A172 (cell line): ENCODE data around the gene KIF16B. TPM values are rescaled to one million over a fixed set of nuclear protein-coding genes. Genes with fewer than 3 reads are reported as not detected.

Experiments used
- DNase-seq: peaks from one replicate; pipeline ENCODE4 v3.0.0-alpha.2; 2015; ENCODE audit warnings: low spot score
- total RNA-seq: library from RNA; depleted of rRNA; stranded (reverse); fragments of >200 nt; shearing (Covaris generic); gene quantifications from 2 replicates; pipeline ENCODE4 v1.2.3, GENCODE V29; 2014

KIF16B gene
- total RNA-seq, 1 experiment from 2014 or later: 11.2 TPM

DNA sequence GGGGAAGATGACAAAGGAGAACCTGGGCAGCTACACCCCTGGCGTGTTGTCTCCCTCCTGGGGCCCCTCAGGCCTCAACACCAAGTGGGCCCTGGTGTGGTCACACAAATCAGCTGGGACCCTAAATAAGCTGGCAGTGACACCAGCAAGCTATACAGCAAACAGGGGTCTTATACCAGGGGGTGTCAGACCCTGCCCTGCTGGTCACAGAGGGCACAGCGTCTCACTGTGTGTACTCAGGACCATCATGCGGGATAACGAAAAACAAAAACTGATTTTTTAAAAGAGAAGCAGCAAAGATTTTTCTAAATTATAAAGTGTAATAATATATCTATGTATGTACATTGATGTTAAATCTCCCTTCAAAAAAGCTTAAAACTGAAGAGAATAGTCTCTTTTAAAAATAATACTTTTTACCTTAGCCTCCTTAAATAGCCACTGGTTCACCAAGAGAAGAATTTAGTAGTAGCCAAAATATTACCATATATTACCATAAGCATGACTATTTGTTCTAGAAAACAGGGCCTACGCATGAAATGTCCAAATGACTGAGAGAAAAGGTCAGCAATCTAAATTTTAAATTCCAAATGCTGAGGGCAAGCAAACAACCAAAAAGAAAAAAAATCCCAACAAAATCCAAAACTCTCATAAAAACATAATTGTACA, 220.4 kb downstream of the KIF16B start:
- no peak for DNase-seq

DNA sequence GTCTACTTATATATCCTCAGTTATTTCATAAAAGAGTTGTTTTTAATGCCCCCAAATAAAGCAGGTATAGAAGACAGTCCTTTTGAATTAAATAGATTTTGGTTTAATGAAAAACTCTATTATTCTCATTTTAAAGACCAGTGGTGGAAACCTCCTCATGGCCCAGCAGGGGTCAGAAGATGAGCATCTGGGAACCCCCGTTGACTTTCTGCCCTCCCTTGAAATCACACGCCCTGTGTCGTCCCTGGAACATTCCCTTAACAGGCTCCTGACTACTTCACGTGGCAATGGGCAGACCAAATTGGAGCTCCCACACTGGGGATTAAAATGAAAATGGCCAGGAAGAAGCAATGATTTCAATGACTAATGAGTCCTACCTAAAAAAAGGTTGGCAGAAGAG, 220.9 kb downstream of the KIF16B start:
- no peak for DNase-seq

DNA sequence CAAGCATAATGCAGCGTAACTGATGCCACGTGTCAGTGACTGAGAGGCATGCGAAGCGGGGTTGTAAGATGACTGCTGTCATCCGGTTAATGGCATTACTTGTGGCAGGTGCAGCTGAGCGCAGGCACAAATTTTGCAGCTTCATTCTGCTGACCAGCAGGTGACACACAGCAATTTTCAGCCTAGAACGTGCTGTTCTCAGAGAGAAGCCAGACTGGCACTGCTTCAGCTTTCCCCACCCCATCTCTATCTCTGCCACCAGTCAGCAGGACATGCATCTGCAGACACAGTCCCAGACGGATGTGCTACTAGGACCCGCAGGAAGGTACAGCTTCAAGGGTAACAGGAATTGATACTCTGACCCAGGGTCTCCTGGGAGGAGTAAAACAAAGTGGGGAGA, 221.8 kb downstream of the KIF16B start:
- no peak for DNase-seq

DNA sequence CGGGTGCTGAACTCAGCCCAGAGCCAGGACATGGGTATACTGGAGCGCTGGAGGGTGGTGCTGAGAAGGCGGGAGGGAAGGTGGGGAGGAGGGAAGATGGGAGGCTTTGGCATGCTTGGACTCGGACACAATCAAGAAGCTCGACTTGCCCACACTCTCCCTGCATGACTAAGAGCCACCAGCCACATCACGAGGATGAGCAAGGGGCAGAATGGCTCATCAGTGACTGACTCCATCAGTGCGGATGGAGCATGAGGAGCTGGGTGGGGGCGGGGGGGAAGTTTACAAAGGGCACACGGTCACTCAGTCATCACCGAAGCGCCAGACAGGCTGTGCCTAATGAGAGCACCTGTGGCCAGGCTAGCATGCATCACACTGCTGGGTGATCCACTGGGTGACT, 222.8 kb downstream of the KIF16B start:
- peak; percentile 93 for DNase-seq

DNA sequence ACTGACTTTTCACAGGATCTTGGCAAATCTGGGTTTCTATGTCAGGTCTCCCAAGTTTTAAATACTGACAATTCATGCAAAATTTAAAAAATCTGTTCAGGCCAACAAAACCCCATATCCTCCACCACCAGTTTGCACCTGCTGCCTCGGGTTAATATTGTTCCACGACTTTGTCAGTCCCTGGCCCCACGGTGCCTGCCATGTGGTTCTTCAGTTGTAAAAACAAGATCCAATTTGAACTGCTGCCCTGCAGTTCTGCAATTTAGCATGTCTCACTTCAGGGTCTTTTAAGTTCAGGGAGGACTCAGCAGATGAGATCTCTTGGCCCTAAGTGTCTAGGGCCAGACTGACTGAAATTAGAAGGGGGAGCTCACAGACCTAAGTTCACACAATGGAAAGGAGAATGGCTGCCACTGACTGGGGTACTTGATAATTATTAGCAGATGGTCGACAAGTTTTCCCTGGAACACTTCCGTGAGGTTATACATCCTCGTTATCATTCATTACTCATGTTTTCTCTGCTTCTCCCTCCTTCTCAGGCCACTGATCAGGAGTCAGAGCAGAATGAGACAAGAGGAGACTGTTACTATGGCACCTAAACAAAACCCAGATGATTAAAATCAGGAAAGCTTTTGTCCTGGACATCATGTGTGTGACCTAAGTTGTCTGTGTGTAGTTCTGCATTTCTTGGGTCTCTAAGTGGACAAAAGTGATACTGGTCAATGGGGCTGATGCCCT, 223.6 kb downstream of the KIF16B start:
- peak; percentile 28 for DNase-seq

DNA sequence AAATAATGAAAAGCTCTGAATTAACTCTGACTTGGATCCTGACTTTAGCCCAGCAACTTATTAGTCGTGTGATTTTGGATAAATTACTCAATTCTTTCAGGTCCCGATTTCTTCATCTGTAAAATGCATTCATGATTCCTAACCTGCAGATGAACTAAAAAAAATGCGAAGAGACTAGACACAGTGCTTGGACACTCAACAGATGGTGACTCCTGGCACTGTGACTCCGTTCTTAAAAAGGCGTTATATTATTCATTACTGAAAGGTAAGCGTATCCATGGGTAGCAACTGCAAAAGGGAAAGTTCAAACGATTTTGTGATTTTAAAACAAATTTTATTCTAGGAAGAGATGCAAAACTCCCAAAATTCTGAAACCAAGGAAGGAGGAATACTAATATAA, 226.3 kb downstream of the KIF16B start:
- no peak for DNase-seq

DNA sequence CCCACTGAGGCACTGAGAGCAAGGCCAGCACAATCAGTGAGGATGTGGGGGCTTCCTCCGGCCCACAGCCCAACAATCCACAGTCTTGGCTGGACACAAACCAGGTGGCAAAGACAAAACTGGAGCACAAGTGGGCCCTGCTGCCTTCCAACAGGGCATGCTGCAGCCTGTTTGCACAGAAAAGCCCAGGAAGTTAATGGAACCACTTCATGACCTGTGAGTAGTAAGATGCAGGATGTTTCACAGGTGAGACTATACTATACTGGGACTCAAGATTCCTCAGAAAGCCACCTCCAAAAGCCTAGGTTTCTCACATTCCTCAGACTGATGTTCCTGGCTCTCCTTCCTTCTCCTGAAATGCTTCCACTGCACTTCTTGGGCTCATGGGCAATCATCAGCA, 235.5 kb downstream of the KIF16B start:
- DNase-seq: no peak

DNA sequence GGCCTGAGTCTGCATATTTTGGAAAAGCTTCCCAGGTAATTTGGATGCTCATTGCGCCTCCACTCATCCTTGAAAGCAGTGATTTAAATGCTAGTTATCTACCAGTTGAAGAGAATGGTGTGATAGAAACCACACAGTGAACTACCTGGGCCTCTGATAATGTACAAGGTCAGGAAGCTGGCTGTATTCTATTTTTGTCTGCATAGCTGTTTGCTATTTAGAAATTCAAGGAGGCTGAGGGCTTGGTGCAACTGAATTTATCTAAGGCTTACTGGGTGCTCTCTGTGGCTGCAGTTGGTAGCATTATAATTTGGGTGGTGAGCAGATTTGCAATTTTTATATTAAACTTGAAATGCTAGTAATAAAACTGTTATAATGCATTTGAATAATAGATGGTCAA, 245.6 kb downstream of the KIF16B start:
- no peak for DNase-seq

DNA sequence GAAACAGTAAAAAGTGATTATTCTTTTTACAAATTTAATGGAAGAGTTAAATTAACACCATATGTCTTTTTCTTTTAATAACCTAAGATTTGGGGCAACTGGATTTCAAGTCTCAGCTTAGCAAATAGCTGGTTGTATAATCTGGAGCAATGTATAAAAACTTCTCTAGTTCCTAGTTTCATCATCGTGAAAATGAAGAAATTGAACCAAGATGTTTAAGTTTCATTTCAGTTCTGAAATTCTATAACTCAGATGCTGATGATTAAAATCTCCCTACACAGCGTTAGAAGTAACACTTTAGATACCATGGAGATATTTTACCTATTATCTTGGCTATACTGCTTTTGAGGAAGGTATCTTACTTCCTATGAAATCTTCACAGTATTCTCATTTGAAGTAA, 252.0 kb downstream of the KIF16B start:
- DNase-seq: no peak

DNA sequence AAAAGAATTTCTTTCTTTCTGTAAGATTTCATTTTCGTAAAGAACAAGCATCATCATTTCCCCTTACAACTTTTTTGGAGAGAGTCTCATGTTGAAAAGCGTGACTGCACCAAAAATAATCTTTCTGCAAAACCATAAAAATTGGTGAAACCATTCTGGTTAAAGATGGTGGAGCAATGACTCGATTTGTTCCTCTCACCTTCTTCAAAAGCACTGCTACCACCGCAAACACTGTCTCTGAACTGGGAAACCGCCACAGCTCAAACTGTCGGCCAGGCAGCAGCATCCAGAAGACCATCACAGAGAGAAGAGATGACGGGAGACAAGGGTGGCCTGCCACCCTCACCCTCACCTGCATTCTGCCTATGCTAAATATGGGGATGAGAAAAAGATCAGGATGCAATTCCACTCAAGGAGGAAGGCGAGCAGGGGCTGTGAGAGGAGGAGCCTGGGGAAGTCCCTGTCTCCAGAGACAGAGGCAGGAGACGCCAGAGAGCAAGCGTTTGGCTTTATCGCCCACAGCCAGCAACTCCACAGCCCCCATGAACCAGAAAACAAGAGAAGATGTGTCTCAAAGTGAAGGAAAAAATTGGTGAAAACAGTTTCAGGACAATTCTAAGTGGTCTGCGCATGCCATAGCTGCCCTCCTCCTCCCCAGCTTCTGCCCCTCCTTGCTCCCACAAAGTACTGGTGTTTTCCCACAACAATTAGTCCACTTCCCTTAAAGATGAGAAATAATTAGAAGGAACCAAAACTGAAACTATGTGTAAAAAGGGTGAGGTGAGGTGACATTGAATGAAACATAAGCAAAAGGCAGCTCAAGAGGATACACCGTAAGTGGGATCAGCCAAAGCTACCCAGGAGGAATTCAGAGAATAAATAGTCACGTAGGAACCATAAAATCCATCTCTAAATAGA, 255.5 kb downstream of the KIF16B start:
- no peak for DNase-seq

DNA sequence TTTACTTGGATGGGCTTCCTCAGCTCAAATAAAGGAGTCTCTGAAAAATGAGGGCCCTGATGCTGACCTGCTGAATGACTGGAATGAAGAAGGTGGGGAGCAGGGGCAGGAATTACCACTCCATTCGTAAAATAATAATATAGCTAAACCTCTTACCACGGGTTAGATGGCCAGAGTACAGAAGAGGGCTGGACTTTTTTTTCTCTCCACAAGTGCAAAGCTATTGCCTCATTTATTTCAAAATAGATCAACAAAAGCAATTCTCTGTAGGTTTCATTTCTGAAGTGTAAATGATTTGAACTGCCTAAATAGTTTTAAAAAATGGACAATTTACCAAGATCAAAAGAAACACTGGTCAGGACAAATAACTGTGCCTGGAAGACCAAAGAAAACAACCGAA, 256.7 kb downstream of the KIF16B start:
- DNase-seq: no peak

DNA sequence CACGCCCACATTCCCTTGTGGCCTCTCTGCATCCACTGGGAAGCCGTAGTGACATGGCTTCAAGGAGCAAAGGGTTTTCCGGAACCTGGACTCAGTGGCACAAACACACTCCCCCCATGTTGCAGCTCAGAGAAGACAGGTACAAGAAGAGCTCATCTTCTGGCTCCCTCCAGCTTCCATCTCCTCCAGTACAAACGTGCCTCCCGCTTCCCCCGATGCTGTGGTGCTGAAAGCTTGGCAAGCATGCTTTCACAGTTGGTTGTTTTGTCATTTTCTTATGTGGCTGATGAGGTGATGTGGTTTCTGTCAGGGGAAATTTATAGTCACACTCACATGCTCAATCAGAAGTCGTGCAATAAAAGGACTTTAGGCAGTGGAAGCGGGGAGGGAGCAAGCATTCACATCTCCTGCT, 258.5 kb downstream of the KIF16B start:
- DNase-seq: no peak

DNA sequence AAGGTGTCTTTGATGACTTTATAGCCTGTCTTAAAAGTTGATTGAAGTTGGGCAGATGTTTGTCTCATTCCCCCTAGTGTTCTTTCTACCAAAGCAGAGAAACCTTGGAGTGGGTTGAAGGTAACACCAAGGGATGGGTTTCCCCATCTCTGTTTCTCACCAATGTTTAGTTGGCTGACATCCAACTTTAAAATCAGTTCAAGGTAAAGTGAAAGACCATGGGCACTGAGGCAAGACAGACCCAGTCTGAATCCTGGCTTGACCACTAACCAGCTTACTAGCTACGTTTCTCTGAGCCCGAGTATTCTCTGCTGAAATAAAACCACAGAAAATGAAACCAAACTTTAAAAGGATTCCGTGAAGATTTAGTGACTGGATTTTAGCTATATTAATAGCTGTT, 258.9 kb downstream of the KIF16B start:
- no peak for DNase-seq

DNA sequence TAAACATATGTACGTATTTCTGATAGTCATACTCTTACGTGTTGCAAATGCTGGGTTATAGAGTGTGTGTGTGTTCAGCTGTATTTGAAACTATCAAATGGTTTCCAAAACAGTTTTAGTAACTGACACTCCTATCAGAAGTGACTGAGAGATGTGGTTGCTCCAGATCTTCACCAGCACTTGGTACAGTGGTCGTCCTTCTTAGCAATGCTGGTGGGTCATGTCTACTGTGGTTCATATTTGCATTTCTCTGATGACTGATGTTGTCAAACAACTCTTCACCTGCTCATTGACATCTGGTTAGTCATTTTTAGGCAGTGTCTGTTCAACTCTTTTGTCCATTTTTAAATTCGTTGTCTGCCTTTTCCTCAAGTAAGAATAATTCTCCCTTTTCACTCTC, 259.3 kb downstream of the KIF16B start:
- DNase-seq: no peak

DNA sequence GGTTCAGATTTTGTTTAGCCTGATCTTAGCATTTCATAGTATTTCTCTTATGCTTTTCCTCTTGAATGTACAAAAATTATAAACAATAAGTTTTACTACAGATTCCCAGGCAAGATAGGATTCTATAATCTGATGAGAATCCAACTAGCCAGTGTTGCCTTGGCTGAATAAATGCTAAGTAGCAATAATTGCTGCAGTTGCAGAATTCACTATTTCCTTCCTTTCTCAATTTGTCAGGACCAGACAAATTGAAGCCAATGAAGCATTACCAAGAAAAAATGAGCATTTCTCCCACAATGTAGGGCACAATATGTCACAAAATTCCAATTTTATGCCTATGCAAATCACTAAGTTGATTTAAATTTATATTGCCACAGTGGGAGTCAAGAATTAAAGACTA, 260.2 kb downstream of the KIF16B start:
- no peak for DNase-seq

DNA sequence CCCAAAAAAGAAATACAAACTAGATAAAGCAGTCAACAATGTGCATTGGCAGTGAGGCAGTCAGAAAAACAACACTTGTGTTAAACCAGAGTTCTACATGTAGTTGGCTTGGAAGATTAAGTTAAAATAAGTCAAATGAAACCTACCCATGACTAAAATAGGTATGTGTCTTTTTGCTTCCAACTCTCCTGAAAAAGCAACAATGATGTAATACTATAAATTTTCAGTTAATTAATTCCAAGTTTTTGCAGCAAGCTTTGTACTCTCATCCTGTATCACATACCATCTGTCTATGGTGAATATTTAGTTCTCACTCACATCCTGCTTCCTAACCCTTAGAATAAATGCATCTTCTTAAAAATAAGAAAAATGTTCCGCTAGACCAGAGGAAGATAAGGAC, 261.5 kb downstream of the KIF16B start:
- DNase-seq: no peak

DNA sequence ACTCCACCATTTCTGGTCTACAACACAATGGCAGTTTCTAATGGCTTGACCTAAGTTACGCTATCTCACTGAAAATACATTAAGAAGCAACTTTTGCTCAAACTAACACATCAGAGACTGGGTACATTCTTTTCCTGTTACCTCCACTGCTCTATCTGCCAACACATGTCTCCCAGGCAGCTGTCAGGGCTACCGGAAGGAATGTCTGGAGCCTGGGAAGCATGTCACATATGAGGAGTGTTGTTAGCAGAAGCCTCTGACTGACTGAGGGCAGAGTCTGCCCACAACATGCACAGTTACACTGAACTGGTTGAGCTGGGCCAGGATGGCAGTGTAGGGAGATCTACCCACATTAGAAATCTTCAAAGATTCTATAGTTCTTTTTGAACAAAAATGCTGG, 264.5 kb downstream of the KIF16B start:
- no peak for DNase-seq

DNA sequence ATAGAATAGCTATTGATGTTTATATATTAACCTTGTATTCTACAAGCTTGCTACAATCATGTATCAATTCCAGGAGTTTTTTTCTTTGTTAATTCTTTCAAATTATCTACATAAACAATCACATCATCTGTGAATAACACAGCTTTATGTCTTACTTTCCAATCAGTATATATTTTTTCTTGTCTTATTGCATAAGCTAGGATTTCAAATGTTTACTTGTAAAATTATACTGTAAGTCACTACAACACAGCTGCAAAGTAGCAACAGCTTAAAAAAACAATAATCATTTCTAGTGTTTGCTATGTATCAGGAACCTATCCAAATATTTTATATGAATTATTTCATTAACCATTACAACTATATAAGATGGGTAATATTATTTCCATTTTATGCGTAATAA, 270.4 kb downstream of the KIF16B start:
- no peak for DNase-seq

DNA sequence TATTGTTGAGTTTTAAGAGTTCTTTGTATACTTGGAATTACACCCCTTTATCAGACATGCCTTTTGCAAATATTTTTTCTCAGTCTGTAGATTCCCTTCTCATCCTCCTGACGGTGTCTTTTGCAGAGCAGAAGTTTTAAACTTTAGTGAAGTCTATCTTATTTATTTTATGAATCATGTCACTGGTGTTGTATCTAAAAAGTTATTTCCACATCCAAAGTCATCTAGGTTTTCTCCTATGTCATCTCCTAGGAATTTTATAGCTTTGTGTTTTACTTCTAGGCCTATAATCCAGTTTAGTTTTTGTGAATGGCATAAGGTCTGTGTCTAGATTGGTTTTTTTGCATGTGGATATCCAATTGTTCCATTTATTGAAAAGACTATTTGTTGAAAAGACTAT, 271.3 kb downstream of the KIF16B start:
- DNase-seq: no peak

DNA sequence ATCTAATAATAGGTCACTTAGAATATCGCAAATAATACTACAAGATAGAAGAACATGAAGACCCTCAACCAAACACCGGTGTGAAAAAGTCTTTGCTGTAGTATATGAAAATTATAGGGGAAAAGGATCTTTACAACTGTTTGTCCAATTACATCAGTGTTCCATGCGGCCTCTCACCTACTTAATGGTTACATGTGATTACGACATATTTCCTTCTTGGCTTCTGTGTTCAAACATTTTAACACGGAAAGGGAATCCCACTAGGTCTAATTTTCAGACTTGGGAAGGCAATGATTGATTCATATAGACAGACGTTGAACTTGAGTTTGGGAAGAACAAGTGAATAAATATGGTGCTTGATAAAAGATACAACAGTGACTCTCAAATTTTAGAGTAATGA, 273.4 kb downstream of the KIF16B start:
- DNase-seq: no peak

DNA sequence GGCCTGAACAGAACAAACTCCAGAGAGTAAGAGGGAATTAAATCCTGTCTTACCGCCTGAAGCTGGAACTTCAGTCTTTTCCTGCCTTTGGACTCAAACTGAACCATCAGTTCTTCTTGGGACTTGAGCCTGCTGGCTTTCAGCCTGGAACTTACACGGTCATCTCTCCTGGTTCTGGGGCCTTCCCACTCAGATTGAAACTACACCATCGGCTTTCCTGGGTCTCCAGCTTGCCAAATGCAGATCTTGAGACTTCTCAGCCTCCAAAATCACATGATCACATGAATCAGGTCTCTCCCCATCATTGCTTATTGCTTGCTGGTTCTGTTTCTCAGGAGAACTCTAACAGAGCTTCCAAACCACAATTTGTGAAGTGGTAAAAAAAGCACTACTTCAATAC, 276.3 kb downstream of the KIF16B start:
- DNase-seq: no peak

DNA sequence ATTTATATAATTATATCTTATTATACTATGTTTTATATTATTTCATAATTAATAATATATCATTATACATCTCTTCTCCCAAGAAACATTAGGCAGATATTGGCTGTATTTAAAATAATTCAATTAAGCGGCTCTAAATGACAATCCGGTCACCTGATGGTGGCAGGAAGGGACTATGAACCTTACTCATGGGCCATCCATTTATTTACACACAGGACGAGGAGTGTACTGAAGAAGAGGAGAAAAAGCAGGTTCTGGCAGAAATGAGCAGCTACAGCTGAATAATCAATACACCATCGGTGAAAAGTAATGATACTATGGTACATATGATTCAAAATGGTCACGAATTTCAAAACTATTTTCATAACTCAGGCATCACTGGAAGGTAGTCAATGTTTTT, 277.7 kb downstream of the KIF16B start:
- no peak for DNase-seq

DNA sequence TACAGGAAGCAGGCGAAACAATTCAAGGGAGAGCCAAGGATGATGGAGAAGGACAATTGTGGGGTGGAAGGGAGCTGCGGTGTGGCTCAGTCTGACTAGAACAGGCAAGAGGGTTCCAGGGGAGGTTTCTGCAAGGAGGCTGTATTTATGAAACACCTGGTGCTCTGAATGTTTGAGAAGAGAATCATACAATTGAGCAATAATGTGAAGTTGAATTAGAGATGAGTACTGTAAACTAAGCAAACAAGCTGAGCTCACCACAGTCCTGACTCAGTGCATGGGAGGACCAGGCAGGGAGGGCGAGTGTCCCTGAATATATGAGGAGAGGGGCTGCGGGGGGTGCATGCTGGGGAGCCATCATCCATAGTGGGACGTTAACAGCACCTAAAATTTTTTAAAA, 279.7 kb downstream of the KIF16B start:
- DNase-seq: no peak
